ENCODE measurements around the gene SHISAL1.

The SHISAL1 gene

DNA sequence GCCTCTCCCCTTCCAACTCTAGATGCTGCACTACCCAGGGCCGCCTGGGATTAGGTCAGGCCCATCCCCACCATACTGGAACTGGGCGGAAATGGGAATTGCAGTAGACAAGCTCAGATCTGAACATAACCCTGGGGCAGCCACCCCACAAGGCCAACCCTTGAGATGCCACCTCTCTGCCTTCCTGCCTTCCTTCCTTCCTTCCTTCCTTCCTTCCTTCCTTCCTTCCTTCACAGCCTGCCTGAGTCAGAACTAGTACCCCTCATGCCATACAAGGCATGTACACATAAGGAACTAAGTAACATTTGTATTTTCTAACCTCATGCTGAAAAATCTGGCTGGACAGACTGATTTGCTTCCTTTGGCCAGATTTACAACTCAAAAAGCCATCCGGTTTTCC is 28.0 kb downstream of the SHISAL1 start:
- H3K27ac ChIP-seq (ENCODE audit: low read depth, low read length): no peak overlapping the region
- WGBS (ENCODE audit: extremely low coverage, insufficient coverage, insufficient read length): no CpG with 5 or more reads among the region's 3 CpGs
- H3K14ac ChIP-seq (ENCODE audit: low read length): no peak overlapping the region
- peaks cover 4% of the 10 kb centered on the region for H3K9me3 ChIP-seq (ENCODE audit: insufficient read depth, low read depth, low read length)
- no peak overlapping the region for H4K8ac ChIP-seq (ENCODE audit: low read depth, low read length)
- H3K79me1 ChIP-seq (ENCODE audit: low read length): no peaks in the 10 kb centered on the region
- H3K4ac ChIP-seq (ENCODE audit: low read depth, low read length): no peak overlapping the region
- no peaks in the 10 kb centered on the region for H3K4me1 ChIP-seq (ENCODE audit: control insufficient read depth in 1 of 2, insufficient read depth in 2 of 2, low read length in 2 of 2)
- no peak overlapping the region for H4K12ac ChIP-seq (ENCODE audit: low read depth, low read length)
- no peak overlapping the region for H4K91ac ChIP-seq (ENCODE audit: low read depth, low read length)
- no peak overlapping the region for H2BK12ac ChIP-seq (ENCODE audit: low read length)
- no peak for DNase-seq
- no peak overlapping the region for H2AK5ac ChIP-seq (ENCODE audit: low read length)
- no peak overlapping the region for H2BK5ac ChIP-seq (ENCODE audit: low read depth, low read length, poor library complexity)
- H3K27me3 ChIP-seq (ENCODE audit: insufficient read depth, low read length): no peaks in the 10 kb centered on the region
- H3K18ac ChIP-seq (ENCODE audit: low read length): no peak overlapping the region
- no peak overlapping the region for H2BK120ac ChIP-seq (ENCODE audit: insufficient read depth, low read length, poor library complexity)
- H3K79me2 ChIP-seq (ENCODE audit: control insufficient read depth, insufficient read depth, low read length, poor library complexity): no peaks in the 10 kb centered on the region
- no peak overlapping the region for H3K9ac ChIP-seq (ENCODE audit: low read length)
- no peak overlapping the region for H2AFZ ChIP-seq (ENCODE audit: insufficient read depth, low read length, poor library complexity)
- H3K4me2 ChIP-seq (ENCODE audit: low read length): no peak overlapping the region
- H3K4me3 ChIP-seq (ENCODE audit: low read depth, low read length): no peak overlapping the region
- no peaks in the 10 kb centered on the region for H3K36me3 ChIP-seq (ENCODE audit: control insufficient read depth in 1 of 2, insufficient read depth in 2 of 2, low read length in 2 of 2)
- no peak overlapping the region for H3K23ac ChIP-seq (ENCODE audit: low read length)

GRCh38 chr22:44281768-44282637 is 30.7 kb downstream of the SHISAL1 start:
- Histone ChIP-seq H3K36me3 (ENCODE audit: control insufficient read depth in 1 of 2, insufficient read depth in 2 of 2, low read length in 2 of 2) (no peaks in the 10 kb centered on the region), H3K23ac (ENCODE audit: low read length) (no peak overlapping the region), H4K8ac (ENCODE audit: low read depth, low read length) (no peak overlapping the region), H3K4me1 (ENCODE audit: control insufficient read depth in 1 of 2, insufficient read depth in 2 of 2, low read length in 2 of 2) (no peaks in the 10 kb centered on the region), H2BK5ac (ENCODE audit: low read depth, low read length, poor library complexity) (no peak overlapping the region), H3K4ac (ENCODE audit: low read depth, low read length) (no peak overlapping the region), H2BK12ac (ENCODE audit: low read length) (no peak overlapping the region), H3K79me1 (ENCODE audit: low read length) (no peaks in the 10 kb centered on the region), H3K79me2 (ENCODE audit: control insufficient read depth, insufficient read depth, low read length, poor library complexity) (no peaks in the 10 kb centered on the region), H3K27me3 (ENCODE audit: insufficient read depth, low read length) (no peaks in the 10 kb centered on the region), H3K9ac (ENCODE audit: low read length) (no peak overlapping the region), H3K27ac (ENCODE audit: low read depth, low read length) (no peak overlapping the region), H3K4me3 (ENCODE audit: low read depth, low read length) (no peak overlapping the region), H3K9me3 (ENCODE audit: insufficient read depth, low read depth, low read length) (peaks cover 4% of the 10 kb centered on the region), H2AFZ (ENCODE audit: insufficient read depth, low read length, poor library complexity) (no peak overlapping the region), H2BK120ac (ENCODE audit: insufficient read depth, low read length, poor library complexity) (no peak overlapping the region), H3K18ac (ENCODE audit: low read length) (no peak overlapping the region), H2AK5ac (ENCODE audit: low read length) (no peak overlapping the region), H4K12ac (ENCODE audit: low read depth, low read length) (no peak overlapping the region), H4K91ac (ENCODE audit: low read depth, low read length) (no peak overlapping the region), H3K14ac (ENCODE audit: low read length) (no peak overlapping the region), H3K4me2 (ENCODE audit: low read length) (no peak overlapping the region)
- no peak for DNase-seq
- WGBS (ENCODE audit: extremely low coverage, insufficient coverage, insufficient read length): no CpG with 5 or more reads among the region's 26 CpGs

GRCh38 chr22:44280665-44281188 is 32.0 kb downstream of the SHISAL1 start:
- Histone ChIP-seq H3K18ac (ENCODE audit: low read length) (no peak overlapping the region), H3K4me3 (ENCODE audit: low read depth, low read length) (no peak overlapping the region), H3K79me1 (ENCODE audit: low read length) (no peaks in the 10 kb centered on the region), H4K12ac (ENCODE audit: low read depth, low read length) (no peak overlapping the region), H3K79me2 (ENCODE audit: control insufficient read depth, insufficient read depth, low read length, poor library complexity) (no peaks in the 10 kb centered on the region), H3K9ac (ENCODE audit: low read length) (no peak overlapping the region), H3K4me2 (ENCODE audit: low read length) (no peak overlapping the region), H3K4me1 (ENCODE audit: control insufficient read depth in 1 of 2, insufficient read depth in 2 of 2, low read length in 2 of 2) (no peaks in the 10 kb centered on the region), H2BK120ac (ENCODE audit: insufficient read depth, low read length, poor library complexity) (no peak overlapping the region), H3K4ac (ENCODE audit: low read depth, low read length) (no peak overlapping the region), H3K27me3 (ENCODE audit: insufficient read depth, low read length) (no peaks in the 10 kb centered on the region), H3K9me3 (ENCODE audit: insufficient read depth, low read depth, low read length) (peaks cover 4% of the 10 kb centered on the region), H3K36me3 (ENCODE audit: control insufficient read depth in 1 of 2, insufficient read depth in 2 of 2, low read length in 2 of 2) (no peaks in the 10 kb centered on the region), H2AK5ac (ENCODE audit: low read length) (no peak overlapping the region), H2BK5ac (ENCODE audit: low read depth, low read length, poor library complexity) (no peak overlapping the region), H3K14ac (ENCODE audit: low read length) (no peak overlapping the region), H2AFZ (ENCODE audit: insufficient read depth, low read length, poor library complexity) (no peak overlapping the region), H4K91ac (ENCODE audit: low read depth, low read length) (no peak overlapping the region), H3K23ac (ENCODE audit: low read length) (no peak overlapping the region), H4K8ac (ENCODE audit: low read depth, low read length) (no peak overlapping the region), H3K27ac (ENCODE audit: low read depth, low read length) (no peak overlapping the region), H2BK12ac (ENCODE audit: low read length) (no peak overlapping the region)
- no peak for DNase-seq
- no CpG with 5 or more reads among the region's 9 CpGs for WGBS (ENCODE audit: extremely low coverage, insufficient coverage, insufficient read length)

DNA sequence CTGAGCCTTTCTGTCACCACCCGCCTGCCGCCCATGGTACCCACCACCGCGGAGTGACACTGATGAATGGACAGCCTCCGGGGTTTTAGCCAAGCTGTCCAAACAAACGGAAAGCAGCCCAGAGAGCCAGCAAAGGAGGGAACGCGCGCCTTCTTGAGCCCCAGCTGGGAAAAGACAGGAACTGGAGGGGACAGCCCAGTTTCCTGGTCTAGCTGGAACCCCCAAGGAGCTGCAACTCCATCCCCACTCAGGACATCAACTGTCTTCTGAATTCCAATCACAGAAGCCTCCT is 33.7 kb downstream of the SHISAL1 start:
- Histone ChIP-seq H3K23ac (ENCODE audit: low read length) (no peak overlapping the region), H3K79me1 (ENCODE audit: low read length) (no peaks in the 10 kb centered on the region), H3K9ac (ENCODE audit: low read length) (no peak overlapping the region), H3K4me1 (ENCODE audit: control insufficient read depth in 1 of 2, insufficient read depth in 2 of 2, low read length in 2 of 2) (no peaks in the 10 kb centered on the region), H2BK5ac (ENCODE audit: low read depth, low read length, poor library complexity) (no peak overlapping the region), H2AFZ (ENCODE audit: insufficient read depth, low read length, poor library complexity) (no peak overlapping the region), H4K91ac (ENCODE audit: low read depth, low read length) (no peak overlapping the region), H2BK120ac (ENCODE audit: insufficient read depth, low read length, poor library complexity) (no peak overlapping the region), H3K27me3 (ENCODE audit: insufficient read depth, low read length) (no peaks in the 10 kb centered on the region), H4K12ac (ENCODE audit: low read depth, low read length) (no peak overlapping the region), H4K8ac (ENCODE audit: low read depth, low read length) (no peak overlapping the region), H3K4ac (ENCODE audit: low read depth, low read length) (no peak overlapping the region), H3K4me3 (ENCODE audit: low read depth, low read length) (no peak overlapping the region), H3K14ac (ENCODE audit: low read length) (no peak overlapping the region), H3K4me2 (ENCODE audit: low read length) (no peak overlapping the region), H3K27ac (ENCODE audit: low read depth, low read length) (no peak overlapping the region), H3K36me3 (ENCODE audit: control insufficient read depth in 1 of 2, insufficient read depth in 2 of 2, low read length in 2 of 2) (no peaks in the 10 kb centered on the region), H2BK12ac (ENCODE audit: low read length) (no peak overlapping the region), H3K9me3 (ENCODE audit: insufficient read depth, low read depth, low read length) (peaks cover 4% of the 10 kb centered on the region), H3K79me2 (ENCODE audit: control insufficient read depth, insufficient read depth, low read length, poor library complexity) (no peaks in the 10 kb centered on the region), H3K18ac (ENCODE audit: low read length) (no peak overlapping the region), H2AK5ac (ENCODE audit: low read length) (no peak overlapping the region)
- no peak for DNase-seq
- WGBS (ENCODE audit: extremely low coverage, insufficient coverage, insufficient read length): no CpG with 5 or more reads among the region's 9 CpGs
